GM19193 (cell line): ENCODE measurements around the gene STXBP2.
A peak's percentile ranks its signal among the peaks of the same experiment; 100 is the strongest.

Source experiments
- POLR2A ChIP-seq: IDR thresholded peaks from 4 replicates; pipeline ENCODE4 v1.6.1; 2011; ENCODE audit not compliant: insufficient read depth, insufficient read length; ENCODE audit errors: extremely low read depth

Gene STXBP2

GRCh38 chr19:7636691-7637373 lies at the start of gene STXBP2:
STXBP2 (plus strand) TSS chr19:7637110; CDS start chr19:7637150, 40 bp downstream.
- peak; percentile 90 for TF ChIP-seq POLR2A

- TF ChIP-seq POLR2A, result no peak
Measured at GRCh38 chr19:7589822-7590221, 47.1 kb upstream of the STXBP2 start.

- no peak for TF ChIP-seq POLR2A
Measured at GRCh38 chr19:7590256-7590655, 46.7 kb upstream of the STXBP2 start.

GRCh38 chr19:7595466-7596133 lies 41.3 kb upstream of the STXBP2 start, which contains the start of gene CAMSAP3:
CAMSAP3 (plus strand) TSS chr19:7595863; CDS start chr19:7596003, 140 bp downstream.
- no peak for TF ChIP-seq POLR2A

DNA sequence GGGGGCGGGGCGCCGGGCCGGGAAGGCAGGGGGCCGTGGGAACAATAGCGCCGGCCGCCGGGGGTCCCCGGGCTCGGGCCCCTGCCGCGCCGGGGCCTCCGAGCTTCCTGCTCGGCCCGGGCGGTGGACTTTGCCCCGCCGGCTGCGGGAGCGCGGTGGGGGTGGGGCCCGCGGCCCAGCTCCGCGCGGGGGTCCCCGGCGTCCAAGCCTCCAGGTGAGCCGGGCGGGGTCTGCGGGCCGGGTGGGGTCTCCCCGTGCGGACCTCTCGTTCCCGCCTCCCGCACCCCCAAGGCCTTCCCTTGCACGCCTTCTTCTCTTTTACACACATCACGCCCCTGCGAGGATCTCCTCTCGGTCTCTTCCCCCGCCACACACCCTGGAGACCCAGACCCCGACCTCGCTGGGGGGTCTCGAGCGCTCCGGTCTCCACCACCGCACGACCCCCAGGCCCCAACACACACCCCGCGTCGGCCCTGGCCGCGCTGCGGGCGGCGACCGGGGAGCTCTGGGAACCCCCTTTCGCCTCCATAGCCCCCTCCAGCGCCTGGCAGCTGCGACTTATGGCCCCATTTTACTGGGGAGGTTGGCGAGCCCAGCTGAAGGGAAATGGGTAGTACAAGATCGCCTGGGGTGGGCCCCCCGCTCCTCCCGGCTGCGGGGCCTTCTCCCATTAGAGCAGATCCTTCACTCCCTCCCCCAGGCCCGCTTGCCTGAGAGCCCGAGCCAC lies 40.5 kb upstream of the STXBP2 start:
- no peak for TF ChIP-seq POLR2A

DNA sequence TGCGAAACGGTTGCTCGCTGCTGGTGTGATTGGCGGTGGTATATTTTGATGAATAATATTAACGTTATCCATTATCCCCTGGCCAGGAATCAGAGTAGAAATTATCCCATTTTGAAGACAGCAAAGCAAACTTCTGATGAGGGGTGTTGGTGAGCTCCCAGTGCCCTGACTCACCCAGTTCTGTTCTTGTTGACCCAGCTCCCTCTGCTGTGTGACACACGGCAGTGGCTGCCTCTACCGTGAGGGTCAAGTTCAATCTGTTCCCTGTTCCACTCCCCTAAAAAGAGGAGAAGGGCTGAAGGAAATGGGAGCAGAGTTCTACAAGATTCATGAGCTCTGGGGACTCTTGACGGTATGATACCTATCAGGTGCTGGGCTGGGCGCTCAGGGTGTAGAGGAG lies 39.2 kb upstream of the STXBP2 start:
- TF ChIP-seq POLR2A, result no peak

GRCh38 chr19:7598180-7598579 lies 38.7 kb upstream of the STXBP2 start:
- TF ChIP-seq POLR2A, result no peak

DNA sequence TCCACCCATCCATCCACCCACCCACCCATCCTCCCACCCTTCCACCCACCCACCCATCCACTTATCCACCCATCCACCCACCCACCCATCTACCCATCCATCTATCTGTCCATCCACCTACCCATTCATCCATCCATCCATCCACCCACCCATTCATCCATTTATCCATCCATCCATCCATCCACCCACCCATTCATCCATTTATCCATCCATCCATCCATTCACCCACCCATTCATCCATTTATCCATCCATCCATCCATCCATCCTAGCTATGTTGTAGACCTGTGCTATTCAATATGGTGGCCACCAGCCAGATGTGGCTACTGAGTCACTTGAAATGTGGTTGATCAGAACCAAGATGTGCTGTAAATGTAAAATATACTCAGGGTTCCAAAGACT lies 36.2 kb upstream of the STXBP2 start:
- no peak for TF ChIP-seq POLR2A

- TF ChIP-seq POLR2A, result no peak
Measured at GRCh38 chr19:7602240-7602934, 34.5 kb upstream of the STXBP2 start.

- no peak for TF ChIP-seq POLR2A
Measured at GRCh38 chr19:7602935-7603497, 33.9 kb upstream of the STXBP2 start.

DNA sequence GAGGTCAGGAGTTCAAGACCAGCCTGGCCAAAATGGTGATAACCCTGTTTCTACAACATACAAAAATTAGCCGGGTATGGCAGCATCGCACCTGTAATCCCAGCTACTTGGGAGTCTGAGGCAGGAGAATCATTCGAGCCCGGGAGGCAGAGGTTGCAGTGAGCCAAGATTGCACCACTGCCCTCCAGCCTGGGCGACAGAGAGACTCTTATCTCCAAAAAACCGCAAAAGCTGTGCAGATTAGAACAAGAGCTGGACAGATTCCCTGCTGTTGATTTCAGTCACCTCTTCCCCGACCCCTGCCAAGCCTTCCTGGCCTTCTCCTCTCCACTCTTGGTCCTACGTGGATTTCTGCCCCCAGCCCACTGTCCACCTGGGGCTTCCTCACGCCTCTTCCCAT lies 33.0 kb upstream of the STXBP2 start:
- TF ChIP-seq POLR2A, result no peak

DNA sequence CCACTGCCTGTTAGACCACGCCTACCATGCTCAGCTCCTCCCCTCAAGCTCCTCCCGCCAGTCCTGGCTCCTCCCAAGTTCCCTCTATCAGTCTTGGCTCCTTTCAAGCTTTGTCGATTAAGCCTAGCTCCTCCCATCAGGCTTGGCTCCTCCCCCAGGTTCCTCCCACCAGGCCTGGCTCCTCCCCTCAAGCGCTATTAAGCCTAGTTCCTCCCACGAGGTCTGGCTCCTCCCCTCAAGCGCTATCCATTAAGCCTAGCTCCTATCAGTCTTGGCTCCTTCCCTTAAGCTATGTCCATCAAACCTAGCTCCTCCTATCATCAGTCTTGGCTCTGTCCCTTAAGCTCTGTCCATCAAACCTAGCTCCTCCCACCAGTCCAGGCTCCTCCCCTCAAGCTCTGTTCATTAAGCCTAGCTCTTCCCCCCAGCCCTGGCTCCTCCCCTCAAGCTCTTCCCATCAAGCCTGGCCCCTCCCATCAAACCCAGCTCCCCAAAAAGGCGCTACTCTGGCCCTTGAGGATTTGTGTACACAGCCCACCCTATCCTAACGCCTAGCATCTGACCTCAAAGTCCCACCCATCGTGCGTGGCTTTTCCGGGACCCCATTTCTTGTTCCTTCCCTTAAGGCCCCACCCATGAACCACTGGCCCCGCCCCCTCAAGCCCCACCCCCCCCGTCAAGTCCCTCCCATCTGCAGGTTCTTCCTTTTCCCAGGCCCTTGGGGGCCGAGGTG lies 31.3 kb upstream of the STXBP2 start:
- no peak for TF ChIP-seq POLR2A

DNA sequence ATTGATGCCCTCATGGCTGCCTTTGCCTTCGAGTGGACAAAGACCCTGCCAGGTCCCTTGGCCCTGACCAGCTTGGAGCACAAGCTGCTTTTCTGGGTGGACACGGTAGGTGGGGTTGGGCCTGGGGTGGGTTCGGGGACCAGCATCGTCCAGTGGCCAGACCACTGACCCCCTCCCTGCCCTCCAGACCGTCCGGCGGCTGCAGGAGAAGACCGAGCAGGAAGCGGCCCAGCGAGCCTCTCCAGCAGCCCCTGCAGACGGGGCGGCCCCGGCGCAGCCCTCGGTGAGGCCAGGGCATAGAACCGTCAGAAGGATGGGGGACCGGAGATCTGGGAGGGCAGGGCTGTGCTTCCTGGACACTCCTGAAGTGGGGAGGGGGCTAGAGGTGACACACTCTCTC lies 30.6 kb upstream of the STXBP2 start:
- TF ChIP-seq POLR2A, result no peak

DNA sequence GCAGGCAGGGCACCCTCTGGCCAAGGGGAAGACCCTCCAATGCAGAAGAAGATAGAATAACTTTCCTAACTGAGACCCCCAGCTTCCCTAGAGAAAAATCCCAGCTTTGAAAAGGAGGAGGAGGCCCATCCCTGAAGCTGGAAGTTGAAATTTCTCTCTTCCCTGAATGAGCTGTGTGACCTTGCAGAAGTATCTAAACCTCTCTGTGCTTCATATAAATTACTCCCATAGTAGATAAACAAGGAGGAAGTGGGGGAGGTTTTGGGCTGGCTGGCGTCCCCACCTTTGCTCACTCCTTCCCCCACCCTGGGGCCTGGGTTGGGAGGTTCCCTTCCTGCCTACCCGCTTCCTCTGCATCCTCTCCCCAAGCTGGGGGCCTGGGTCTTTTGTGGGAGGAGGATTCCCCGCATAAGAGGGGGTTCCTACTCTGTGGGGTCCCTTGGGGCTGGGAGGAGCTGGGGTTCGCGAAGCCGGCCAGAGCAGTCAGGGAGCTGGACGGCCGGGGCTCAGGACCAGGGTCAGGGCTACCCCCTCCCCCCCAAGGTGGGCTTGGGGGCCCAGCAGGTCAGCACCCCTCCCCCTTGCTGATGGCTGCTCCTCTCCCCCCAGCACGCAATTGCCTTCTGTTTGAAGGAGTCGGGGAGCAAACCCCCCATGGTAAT lies 29.6 kb upstream of the STXBP2 start:
- TF ChIP-seq POLR2A, result no peak
